A673 (cell line): ENCODE measurements around the gene LRRFIP1.

Source experiments
- EZH2 ChIP-seq: fragments of 200-600 bp; sonication (generic); IDR thresholded peaks from 2 replicates; pipeline ENCODE4 v1.6.1; 2017; ENCODE audit warnings: borderline replicate concordance, low read depth, mild to moderate bottlenecking, mixed read lengths, antibody characterized with exemption, low read length; ENCODE audit not compliant: poor library complexity, severe bottlenecking
- TF ChIP-seq, protein P1 (sequence below): fragments of 300-800, 200-600 bp; sonication (generic); conservative IDR thresholded peaks from 2 replicates; pipeline ENCODE4 v1.5.1; 2017; ENCODE audit warnings: low read depth, mild to moderate bottlenecking, antibody characterized with exemption, low read length, moderate library complexity, mixed read lengths

DNA sequence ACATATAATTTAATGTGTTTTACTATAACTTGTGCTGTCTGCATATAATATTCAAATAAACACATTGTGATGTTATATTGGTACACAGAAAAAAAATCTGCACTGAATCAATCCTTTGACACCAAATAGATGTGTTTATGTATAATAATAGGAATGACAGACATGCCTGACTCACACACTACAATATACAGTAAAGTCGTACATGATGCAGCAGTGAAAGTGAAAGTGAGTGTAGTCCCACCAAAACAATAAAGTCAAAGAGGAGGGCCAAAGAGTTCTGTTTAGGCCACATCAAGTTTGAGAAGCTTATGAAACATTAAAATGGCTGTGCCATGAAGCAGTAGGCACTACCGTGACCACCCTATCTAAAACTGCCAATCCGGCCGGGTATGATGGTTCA, 163.0 kb downstream of the LRRFIP1 start:
- TF ChIP-seq, protein P1, sequence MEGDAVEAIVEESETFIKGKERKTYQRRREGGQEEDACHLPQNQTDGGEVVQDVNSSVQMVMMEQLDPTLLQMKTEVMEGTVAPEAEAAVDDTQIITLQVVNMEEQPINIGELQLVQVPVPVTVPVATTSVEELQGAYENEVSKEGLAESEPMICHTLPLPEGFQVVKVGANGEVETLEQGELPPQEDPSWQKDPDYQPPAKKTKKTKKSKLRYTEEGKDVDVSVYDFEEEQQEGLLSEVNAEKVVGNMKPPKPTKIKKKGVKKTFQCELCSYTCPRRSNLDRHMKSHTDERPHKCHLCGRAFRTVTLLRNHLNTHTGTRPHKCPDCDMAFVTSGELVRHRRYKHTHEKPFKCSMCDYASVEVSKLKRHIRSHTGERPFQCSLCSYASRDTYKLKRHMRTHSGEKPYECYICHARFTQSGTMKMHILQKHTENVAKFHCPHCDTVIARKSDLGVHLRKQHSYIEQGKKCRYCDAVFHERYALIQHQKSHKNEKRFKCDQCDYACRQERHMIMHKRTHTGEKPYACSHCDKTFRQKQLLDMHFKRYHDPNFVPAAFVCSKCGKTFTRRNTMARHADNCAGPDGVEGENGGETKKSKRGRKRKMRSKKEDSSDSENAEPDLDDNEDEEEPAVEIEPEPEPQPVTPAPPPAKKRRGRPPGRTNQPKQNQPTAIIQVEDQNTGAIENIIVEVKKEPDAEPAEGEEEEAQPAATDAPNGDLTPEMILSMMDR = no peak
- TF ChIP-seq EZH2 = no peak
